Daoy (cell line): ENCODE data around the gene OTOP3. TPM values are rescaled to one million over a fixed set of nuclear protein-coding genes. Genes with fewer than 3 reads are reported as not detected.
A peak's percentile ranks its signal among the peaks of the same experiment; 100 is the strongest.

Experiments
- DNase-seq: peaks from one replicate; pipeline ENCODE4 v3.0.0-alpha.2; 2015; ENCODE audit warnings: low read depth
- total RNA-seq: library from RNA; depleted of rRNA; stranded (reverse); fragments of >200 nt; shearing (Covaris generic); gene quantifications from 2 replicates; pipeline ENCODE4 v1.2.3, GENCODE V29; 2014

Gene OTOP3
- total RNA-seq, 1 experiment from 2014 or later = not detected

- DNase-seq = no peak
These were observed 3.8 kb downstream of the OTOP3 start for GRCh38 chr17:74939534-74939933.

DNA sequence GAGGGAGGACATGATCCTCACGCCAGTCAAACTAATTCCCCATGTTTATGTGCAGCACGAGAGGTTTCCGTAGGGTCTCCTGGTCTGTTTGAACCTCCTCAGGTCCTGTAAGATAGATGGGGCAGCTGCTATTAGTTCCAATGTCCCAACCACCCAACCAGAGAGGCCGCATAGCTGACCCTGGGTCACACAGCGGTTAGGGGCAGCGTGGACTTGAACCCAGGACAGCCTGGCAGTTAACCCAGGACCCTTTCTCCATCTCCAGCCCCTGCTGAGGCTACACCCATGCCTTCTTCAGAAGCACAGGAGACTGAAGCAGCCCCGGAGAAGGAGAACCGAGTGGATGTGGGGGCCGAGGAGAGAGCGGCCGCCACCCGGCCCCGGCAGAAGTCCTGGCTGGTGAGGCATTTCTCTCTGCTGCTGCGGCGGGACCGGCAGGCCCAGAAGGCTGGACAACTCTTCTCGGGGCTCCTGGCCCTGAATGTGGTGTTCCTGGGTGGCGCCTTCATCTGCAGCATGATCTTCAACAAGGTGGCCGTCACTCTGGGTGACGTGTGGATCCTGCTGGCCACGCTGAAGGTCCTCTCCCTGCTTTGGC is 5.5 kb downstream of the OTOP3 start:
- DNase-seq = no peak

DNA sequence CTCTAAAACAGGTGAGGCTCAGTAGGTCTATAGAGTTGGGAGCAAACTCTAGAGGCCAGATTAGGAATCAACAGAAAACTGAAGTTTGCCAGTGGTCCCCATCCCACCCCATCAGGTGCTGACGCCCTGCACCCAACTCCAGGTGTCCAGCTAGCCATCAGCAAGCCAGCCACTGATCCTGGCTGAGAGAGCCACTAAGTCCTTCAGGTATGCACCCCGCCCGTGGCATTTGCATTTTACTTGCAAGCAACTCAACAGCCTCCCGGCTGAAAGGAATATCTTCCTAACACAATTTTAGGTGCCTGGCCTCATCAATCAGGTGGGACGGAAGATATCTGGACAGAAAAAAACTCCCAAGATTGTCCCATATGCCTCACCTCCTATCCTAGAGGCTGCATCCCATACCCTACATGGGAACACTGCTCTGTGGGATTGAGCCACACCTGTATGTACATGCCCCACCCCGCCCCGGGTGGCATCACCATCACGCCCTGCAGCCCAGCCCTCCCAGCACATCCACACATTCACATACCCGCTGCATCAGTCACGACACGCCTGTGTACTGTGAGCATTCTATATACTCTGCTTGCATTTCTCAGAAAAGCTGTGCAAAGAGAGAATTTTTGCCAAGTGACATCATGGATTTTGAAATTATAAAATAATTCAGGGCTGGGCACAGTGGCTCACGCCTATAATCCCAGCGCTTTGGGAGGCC is 8.3 kb downstream of the OTOP3 start:
- no peak for DNase-seq

DNA sequence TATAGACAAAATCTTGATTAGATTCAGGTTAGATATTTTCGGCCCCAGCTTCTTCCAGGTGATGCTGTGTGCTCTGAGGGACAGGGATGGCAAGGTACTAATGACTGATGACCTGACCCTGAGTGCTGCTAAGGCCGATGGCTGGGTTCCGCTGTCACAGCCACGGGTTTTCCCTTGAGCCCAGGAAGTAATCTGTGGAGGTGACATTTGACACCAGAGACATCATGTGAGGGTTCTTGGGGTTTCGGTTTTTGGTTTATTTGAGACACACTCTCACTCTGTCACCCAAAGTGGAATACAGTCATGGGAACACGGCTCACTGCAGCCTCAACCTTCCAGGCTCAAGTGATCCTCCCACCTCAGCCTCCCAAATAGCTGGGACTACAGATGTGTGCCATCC is 9.8 kb downstream of the OTOP3 start:
- no peak for DNase-seq

DNA sequence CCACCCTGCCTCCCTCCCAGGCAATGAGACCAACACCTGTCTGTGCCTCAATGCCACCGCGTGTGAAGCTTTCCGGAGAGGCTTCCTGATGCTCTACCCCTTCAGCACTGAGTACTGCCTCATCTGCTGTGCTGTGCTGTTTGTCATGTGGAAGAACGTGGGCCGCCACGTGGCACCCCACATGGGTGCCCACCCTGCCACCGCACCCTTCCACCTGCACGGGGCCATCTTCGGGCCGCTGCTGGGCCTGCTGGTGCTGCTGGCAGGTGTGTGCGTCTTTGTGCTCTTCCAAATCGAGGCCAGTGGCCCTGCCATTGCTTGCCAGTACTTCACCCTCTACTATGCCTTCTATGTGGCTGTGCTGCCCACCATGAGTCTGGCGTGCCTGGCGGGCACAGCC is 10.9 kb downstream of the OTOP3 start:
- DNase-seq = no peak

GRCh38 chr17:74947041-74947754 is 11.5 kb downstream of the OTOP3 start:
- no peak for DNase-seq

GRCh38 chr17:74949455-74950115 is 13.9 kb downstream of the OTOP3 start:
- no peak for DNase-seq

DNA sequence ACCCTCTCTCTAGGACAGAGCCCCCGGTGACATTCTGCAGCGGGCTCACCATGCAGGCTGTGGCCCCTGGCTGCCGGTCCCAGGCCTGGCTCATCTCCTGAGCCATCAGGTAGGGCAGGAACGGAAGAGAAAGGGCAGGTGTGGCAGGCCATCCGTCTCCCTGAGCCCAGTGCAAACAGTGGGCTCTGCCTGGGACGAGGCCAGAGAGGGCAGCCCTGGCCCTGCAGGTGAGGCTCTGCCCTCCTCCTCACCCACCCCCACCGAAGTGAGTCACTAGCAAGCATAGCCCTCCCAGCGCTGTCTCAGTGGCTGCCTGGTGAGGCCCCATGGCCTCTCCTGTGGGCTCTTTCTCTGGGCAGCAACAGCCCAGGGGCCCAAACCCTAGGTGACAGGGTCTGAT is 14.5 kb downstream of the OTOP3 start:
- no peak for DNase-seq

DNA sequence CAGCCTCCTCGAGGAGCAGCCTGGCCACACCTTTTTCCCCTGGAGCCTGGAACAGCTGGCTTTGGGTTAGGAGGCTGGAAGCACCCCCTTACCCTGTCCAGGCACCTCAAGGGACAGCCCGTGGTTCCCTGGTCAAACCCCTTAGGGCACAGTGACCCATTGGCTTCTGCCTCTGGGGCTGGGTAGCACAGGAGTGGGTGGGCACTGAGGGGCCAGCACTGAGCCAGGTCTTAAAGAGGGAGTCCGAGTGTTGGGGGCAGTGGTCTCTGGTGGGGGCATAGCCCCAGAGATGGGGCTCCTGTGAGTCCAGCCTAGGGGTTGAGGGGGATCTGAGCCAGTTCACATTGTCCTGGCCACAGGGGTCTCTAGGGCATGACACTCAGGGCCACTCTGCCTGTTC is 15.4 kb downstream of the OTOP3 start:
- DNase-seq = no peak

DNA sequence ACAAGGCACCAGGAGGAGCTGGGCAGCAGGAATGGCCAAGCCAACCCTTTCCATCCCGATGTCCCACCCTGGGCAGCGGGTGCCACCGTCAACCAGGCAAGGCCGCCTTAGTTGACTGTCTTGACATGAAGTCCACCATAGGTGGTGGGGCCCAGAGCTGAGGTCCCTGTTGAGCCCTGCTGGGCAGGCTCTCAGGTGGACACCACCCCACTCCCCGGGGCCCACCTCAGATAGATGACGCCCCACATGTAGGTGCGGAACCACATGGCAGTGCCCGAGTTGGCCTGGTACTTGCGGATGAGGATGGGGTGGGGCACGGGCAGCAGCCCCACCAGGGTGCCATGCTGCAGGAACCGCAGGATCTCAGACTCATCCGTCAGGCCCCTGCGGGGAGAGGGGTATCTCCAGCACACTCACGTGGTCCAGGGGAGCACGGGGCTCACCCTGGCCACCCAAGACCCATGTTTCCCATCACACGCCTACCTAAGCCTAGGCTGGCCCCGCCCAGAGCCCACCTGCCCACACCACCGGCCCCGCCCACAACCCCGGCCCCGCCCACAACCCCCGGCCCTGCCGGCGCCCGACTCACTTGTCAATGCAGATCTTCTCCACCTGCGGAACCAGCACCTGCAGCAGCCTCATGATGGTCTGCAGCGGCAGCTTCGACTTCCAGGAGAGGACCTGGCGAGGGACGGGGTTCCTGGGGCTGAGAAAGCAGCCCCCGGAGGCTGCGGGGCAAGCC is 16.2 kb downstream of the OTOP3 start:
- no peak for DNase-seq

DNA sequence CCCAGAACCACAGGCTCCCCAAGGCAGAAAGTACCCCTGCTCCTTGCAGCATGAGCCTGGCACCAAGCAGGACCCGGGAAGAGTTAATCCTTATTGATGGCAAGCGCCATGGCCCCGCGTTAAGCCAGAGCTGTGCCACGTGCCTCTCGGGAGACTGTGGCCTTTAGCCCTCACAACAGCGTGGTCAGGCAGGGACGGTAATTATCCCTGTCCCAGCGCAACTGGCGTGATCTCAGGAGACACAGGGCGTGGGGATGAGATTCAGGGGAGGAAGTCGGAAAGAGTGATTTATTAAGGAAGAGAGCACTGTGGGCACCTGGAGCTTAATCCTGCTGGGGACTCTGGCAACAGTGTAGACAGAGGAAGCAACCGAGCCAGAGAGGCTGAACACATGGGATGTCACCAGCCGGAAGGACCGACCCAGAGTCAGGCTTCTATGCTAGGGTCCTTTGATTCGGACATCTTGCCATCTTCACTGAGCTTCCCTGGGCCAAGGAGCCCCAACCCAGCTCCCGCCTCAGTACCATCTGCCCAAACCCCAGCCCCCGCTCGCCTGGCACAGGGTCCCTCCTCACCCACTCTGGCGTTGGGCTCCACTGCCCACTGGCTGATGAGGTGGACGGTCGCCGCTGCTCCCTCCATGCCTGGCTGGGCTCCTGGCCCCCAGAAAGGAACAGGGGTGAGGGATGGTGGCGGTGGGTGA is 16.9 kb downstream of the OTOP3 start:
- DNase-seq = no peak

DNA sequence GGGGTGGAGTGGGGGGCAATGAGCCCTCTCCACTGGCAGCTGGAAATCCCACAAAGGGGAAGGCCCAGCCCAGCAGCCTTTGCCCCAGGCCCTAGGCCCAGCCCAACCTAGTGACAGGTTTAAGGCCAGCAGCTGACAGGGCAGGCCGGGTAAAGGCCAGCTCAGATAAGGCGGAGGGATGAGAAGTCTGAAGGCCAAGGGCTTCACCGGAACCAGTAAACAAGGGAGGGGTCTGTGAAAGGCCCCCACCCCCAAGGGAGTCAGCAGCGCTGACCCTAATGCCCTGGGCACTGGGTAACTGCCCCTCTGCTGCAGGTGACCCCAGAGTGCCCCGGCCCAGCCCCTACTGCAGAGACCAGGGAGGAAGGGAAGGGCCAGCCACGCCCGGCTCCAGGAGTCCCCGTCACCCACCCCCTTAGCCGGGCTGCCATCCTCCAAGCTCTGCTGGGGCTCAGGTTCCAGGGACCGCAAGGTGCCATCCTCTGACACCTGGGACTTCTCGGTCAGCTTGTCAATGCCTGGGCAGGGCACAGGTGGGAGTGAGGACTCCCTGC is 17.5 kb downstream of the OTOP3 start:
- DNase-seq = no peak

DNA sequence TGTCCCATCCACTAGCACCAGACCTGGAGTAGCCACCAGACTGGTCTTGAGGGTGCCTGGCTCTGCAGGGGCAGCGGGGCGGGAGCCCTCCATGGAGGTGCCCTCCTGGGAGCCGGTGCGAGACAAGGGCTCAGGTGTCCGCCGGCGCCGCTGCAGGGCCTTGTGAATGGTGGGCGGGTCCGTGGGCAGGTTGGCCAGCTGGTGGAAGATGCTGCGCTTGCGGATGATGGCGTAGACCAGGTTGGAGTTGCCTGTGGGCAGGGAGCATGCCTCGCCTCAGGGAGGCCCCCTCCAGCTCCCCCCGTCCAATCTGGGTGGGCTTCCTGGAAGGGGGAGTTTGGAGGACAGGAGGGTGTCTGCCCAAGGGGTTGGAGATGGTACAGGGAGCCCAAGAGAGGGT is 18.4 kb downstream of the OTOP3 start:
- DNase-seq = no peak

- DNase-seq = no peak
These were observed 19.1 kb downstream of the OTOP3 start for GRCh38 chr17:74954665-74955421.

GRCh38 chr17:74956093-74956492 is 20.4 kb downstream of the OTOP3 start:
- no peak for DNase-seq

DNA sequence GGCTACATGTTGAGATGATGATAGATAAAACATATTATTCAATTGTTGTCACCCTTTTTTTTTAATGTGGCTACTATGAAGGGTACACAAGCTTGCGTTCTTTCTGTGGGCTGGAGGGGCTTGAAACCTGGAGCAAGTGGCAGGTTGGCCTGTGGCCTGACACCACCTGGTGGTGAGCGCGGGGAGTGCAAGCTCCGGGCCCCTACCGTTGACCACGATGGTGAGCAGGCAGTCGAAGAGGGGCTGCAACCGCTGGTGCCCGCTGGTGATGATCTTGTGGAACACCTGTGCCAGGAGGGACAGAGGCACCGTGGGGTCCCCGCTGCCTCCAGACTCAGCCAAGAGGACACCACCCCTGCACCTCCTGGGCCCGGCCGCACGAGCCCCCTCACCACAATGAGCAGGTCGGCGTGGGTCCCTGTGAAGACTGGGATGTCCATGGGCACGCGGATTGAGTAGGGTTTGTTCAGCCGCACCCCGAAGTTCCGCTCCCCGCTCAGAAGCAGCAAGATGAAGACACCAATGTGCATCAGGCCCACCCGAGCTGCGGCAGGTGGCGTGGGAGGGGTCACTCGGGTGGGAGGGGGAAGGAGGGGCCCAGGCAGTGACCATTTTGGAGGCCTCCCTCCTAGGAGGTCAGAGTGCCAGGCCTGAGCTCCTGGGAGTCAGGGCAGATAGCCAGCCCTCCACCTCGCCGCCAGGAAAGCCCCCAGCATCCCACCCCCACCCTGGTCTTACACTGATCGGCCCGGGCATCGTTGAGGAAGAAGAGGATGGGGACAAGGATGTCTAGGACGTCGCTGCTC is 22.4 kb downstream of the OTOP3 start:
- peak; percentile 73 for DNase-seq

DNA sequence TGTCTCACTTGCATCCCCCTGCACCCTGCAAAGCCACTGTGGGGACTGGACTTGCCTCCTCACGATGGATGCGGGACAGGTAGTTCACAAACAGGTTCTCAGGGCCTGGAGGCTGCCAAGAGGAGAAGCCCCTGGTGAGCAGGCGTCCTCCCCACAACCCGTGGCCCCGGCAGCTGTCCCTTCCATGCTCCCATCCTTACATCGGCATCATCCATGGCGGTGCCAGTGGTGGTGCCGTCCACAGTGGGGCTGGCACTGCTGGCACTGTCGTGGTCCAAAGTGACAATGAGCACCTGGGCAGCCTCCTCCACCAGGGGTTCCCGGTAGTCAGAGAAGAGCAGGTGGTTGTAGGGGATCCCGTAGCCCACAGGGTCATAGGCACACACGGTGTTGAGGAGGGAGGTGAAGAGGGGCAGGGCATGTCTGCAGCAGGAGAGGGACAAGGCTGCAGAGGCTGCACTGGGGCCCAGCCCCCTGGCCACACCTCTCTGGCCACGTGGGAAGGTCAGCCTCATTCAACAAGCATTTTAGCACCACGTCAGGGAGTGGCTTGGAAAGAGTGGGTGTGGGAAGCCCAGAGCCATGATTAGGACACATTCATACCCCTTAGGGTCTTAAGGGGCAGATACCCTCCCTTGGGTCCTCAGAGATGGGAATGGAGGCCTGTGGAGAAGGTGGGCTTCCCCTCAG is 24.3 kb downstream of the OTOP3 start:
- peak; percentile 46 for DNase-seq

GRCh38 chr17:74960570-74961342 is 25.1 kb downstream of the OTOP3 start:
- peak; percentile 84 for DNase-seq
